ENCODE results near the gene ITPA.

ITPA gene

GRCh38 chr20:3209257-3209945 is at the start of gene ITPA:
ITPA (plus strand) TSS chr20:3209498; CDS start chr20:3209552, 54 bp downstream.
- DNase-seq (ENCODE audit: low read depth): no peak
- H3K4me3 ChIP-seq (ENCODE audit: low read depth, low read length): peak within 1 kb of the TSS; percentile 77

DNA sequence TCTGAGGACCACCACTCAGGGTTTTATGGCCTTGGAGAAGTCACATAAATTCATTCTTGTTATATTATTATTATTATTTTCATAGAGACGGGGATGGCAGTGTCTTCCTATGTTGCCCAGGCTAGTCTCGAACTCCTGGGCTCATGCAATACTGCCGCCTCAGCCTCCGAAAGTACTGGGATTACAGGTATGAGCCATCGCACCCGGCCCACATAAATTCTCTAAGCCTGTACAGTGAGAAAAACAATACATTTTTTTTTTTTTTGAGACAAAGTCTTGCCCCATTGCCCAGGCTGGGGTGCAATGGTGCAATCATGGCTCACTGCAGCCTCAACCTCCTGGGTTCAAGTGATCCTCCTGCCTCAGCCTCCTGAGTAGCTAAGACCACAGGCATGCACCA is 48.9 kb upstream of the ITPA start:
- no peak for DNase-seq (ENCODE audit: low read depth)
- no peak overlapping the region for H3K4me3 ChIP-seq (ENCODE audit: low read depth, low read length)

DNA sequence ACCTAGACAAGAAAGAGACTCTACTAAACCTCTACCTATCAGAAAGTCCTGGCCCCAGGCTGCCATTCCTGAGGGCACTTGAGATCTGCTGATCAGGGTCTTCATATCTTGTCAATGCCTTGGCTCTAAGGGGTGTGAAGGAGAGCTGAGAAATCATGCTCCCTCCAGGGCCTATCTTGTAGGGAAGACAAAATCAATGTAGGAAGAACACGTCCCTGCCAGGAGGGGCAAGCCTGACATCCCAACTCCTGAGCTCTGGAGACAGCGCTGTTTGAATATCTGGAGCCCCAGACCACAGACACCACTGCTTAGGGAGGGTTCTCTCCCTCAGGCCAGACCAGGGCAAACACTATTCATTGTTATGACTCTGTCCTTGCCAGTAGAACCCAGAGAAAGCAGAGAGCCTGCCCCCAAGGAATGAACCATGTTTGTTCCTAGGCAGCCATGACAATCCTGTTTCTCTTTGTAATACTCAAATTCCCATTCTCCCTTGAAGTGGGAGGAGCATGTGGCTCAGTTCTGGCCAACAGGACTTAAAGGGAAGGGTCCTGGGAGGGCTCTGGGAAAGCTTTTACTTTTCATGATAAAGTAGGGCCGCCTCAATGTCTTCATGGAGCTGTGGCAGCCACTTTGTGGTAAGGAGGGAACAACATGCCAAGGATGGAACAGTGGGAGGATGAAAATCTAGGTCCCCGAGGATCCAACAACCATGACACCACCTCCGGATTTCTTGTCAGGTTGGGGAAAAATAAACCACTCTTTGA is 47.8 kb upstream of the ITPA start:
- H3K4me3 ChIP-seq (ENCODE audit: low read depth, low read length): no peak overlapping the region
- no peak for DNase-seq (ENCODE audit: low read depth)

DNA sequence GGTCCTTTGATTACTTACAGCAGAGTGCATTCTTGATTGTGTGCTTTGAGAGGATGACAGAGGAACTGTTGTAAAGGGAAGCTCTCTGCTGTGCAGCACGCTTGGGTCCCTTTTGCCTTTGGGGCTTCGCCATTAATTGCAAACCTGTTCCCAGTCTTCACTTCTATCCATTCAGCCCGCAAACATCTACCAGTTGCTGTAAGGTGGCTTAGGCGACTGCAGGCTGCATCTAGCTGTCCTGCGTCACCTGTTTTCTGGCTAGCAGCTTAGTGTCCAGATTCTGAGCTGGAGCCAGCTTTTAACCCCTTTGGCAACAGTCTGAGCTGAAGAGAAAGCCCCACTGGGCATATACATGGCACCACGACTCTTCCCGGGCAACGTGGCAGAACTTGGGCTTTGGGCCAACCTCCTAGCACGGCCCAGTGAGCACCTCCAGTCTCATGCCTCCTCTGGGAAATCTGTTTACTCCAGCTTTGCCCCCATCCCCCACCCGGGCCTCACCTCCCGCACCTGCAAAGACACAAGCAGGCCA is 47.2 kb upstream of the ITPA start:
- no peak overlapping the region for H3K4me3 ChIP-seq (ENCODE audit: low read depth, low read length)
- DNase-seq (ENCODE audit: low read depth): no peak

DNA sequence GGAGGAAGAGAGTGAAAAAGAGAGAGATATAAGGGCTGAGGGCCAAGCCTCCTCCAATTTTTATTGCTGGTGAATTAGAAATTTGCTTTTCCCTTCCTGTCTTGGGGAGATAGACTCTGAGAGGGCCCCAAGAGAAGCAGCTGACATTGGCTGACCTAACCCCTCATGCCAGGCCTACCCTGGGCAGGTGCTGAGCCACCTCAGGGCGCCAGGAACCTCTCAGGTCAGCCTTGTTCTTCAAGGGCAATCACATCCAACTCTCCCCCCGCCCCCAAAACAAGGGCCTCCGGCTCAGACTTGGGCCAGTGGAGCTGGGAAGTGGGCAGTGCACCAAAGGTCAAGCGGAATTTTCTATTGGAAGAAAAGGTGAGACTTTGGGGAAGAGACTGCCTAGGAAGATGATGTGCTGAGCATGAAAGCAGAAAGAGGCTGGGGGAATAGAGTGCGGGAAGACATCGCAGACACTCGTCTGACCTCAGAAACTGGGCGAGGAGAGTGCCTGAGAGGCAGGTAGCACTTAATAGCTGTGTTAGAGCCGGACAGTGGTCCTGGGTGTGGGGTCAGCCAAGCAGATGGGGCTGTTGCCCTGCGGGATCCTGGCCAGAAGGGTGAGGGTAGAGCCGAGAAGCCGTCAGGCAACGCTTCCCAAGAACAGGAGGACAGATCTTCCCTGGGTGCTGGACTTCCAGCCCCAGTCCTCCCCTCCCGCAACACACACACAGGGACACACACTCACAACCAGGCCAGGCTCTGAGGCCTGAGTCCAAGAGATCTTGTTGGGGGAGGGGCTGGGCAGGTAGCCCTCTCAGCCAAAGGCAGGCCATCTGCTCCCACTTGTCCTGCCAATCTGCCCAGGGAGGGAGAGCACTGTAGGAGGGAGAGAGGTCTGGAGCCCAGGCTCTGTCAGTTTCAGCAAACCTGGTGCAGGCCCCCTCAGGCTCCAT is 45.9 kb upstream of the ITPA start:
- DNase-seq (ENCODE audit: low read depth): no peak
- H3K4me3 ChIP-seq (ENCODE audit: low read depth, low read length): no peak overlapping the region

GRCh38 chr20:3164043-3164762 is 45.1 kb upstream of the ITPA start:
- H3K4me3 ChIP-seq (ENCODE audit: low read depth, low read length): no peak overlapping the region
- no peak for DNase-seq (ENCODE audit: low read depth)

DNA sequence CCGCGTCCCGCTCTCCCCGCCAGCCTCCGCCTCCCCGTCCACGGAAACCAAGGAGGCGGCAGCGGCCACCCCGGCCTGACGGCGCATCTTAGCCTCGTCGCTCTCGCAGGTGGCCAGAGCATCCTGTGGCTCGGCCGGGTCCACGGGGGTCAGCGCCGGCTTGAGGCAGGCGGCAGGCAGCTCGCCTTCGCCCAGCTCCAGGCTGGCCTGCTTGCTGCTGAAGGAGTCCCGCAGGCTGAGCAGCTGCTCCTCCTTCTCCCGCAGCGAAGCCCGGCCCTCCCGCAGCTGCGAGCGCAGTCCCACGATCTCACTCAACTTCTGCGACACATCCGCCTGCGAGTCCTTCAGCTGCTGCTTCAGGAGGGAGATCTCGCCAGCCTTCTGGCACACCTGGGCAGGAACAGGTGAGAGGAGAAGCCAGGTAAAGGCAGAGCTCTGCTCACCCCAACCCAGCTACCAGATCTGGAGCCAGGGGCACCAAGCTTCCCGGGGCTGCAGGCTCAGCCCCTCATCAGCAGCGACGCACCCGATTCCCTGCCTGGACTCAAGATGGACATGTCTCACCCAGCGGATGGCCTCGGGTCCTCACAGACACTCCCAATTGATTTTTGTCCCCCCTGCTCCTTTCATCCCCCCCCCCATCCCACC is 44.4 kb upstream of the ITPA start:
- no peak for DNase-seq (ENCODE audit: low read depth)
- no peak overlapping the region for H3K4me3 ChIP-seq (ENCODE audit: low read depth, low read length)

GRCh38 chr20:3165473-3166337 is 43.6 kb upstream of the ITPA start:
- DNase-seq (ENCODE audit: low read depth): peak; percentile 33
- H3K4me3 ChIP-seq (ENCODE audit: low read depth, low read length): no peak overlapping the region

DNA sequence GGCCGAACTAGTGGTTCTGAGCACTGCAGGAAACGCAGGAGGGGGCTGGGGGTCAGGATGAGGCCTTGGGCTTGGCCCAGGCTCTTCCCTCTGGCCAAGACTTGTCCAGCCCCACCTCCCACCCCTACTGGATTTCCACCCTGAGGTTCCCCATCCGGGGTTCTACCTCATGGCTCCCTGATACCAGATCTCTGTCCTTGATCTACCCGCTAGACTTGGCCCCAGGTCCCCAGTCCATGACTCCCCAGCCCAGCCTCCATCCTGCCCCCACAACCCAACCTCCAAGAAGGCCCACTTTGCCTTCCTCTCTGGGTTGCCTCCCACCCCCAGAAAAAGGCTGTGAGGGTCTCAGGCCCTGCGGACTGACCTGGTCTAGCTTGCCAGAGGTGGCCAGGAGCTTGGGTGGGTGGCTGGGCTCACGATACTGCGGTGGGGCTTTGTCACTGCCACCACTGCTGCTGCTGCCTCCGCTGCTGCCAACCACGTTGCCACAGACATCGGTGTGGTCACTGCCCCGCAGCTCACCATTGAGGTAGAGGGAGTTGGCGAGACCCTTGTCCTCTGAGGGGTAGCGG is 42.9 kb upstream of the ITPA start:
- no peak for DNase-seq (ENCODE audit: low read depth)
- no peak overlapping the region for H3K4me3 ChIP-seq (ENCODE audit: low read depth, low read length)

DNA sequence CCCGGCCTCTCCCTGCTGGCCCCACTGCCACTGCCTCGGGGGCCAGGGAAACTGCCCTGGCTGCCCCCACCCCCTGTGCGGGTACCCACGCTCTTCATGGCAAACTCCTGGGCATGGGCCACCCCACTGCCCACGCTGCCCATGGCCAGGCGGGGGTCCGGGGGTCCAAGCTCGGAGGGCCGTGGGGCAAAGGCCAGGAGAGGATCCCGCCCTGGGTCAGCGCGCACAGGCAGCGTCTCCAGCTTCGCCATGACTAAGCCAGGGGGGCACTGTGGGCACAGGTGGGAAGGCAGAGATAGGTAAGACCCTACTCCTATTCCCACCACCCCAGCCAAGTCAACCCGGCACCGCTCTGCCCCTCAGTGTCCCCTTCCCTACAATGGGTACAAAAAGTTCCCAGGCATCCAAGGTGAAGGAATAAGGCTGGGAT is 42.4 kb upstream of the ITPA start:
- no peak overlapping the region for H3K4me3 ChIP-seq (ENCODE audit: low read depth, low read length)
- DNase-seq (ENCODE audit: low read depth): no peak

DNA sequence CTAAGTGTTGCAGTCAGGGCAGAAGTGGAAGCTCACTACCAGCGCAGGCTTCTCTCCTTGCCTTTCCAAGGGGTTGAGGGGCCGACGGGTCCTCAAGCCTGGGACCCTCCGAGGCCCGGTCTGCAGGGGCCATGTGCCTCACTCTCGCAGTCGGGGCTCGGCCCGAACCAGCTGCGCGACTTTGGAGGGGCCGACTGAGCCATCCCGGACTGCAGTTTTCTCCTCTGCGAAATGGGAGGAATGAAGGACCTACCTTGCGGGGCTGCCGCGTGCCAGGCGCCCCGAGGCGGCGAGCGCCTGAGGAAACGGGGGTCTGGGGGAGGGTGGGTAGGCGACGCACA is 41.6 kb upstream of the ITPA start:
- DNase-seq (ENCODE audit: low read depth): no peak
- H3K4me3 ChIP-seq (ENCODE audit: low read depth, low read length): no peak overlapping the region

DNA sequence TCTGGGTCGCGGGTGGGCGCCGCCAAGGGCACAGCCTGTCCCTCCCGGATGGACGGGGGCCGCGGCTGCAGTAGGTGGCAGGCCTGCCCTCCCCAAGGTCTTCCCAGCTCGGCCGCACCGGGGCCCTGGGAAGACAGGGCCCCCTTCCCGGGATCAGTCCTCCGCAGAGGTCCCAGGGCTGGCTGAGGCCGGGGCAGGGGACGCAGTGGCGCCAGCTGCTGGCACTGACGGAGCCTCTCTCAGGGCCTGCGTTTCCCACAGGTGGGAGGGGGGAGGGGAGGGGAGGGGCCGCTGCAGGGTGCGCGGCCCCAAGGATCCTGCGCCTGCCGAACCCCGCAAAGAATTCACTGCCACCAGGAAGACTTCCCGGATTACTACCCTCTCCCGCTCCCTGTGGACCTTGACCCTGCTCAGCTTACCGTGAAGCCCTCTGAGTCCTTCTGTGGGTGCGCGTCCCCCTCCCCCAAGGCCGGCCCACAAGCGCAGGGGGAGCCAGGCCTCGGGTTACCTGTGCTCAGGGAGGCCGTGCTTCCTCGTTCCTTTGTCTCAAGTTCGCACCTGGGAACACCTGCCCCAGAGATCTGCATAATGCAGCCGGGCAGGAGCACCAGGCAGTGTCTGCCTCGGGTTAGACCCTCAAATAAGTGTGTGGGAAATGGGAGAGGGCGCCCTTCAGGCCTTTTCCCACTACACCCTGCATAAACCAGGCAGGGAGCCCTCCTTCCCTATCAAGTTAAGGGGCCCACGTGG is 41.0 kb upstream of the ITPA start:
- H3K4me3 ChIP-seq (ENCODE audit: low read depth, low read length): no peak overlapping the region

DNA sequence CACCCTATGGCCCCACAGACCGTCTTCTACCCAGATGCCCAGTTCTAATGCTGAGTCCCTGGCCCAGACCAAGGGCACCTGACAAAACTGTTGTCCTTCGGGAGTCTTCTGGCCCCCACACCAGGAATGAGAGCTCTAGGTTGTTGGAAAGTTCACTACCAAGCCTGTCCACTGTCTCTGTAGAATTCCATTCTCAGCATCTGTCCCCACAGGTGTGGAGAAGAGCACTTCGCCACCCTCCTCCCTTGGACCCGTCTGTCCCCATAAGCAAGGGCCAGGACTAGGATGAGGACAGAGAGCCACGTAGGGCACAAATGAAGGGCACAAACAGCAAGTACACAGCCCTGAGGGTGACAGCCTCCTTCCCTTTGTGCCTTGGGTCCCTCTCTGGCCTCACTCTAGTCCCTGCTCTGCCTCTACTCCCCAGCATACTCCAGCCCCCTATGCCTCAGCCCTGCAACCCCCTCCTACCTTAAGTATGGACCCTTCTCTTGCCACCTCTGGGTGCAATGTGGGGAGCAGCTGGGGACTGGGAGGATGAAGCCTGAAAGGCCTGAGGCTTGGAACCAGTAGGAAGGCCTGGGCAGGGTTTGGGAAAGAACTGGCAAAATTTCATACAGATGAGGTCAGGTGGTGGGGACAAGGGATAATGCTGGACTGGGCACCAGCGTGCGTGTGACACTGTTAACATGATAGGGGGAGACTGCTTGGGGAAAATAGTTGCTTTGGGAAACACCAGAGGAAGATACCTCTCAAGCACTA is 40.3 kb upstream of the ITPA start:
- no peak for DNase-seq (ENCODE audit: low read depth)
- H3K4me3 ChIP-seq (ENCODE audit: low read depth, low read length): no peak overlapping the region

More for the DNA sequence above, 41.0 kb upstream of the ITPA start:
- DNase-seq (ENCODE audit: low read depth): no peak

GRCh38 chr20:3171391-3172125 is 37.7 kb upstream of the ITPA start:
- H3K4me3 ChIP-seq (ENCODE audit: low read depth, low read length): no peak overlapping the region
- no peak for DNase-seq (ENCODE audit: low read depth)

GRCh38 chr20:3172126-3172932 is 37.0 kb upstream of the ITPA start:
- no peak for DNase-seq (ENCODE audit: low read depth)
- peak overlapping the region; percentile 85 for H3K4me3 ChIP-seq (ENCODE audit: low read depth, low read length)

Data from skeletal muscle cell (primary cell).